Activated T-cell treated with anti-CD3 and anti-CD28 coated beads for 24 hours (primary cell): ENCODE results near the gene SLC15A3.
A peak's percentile ranks its signal among the peaks of the same experiment; 100 is the strongest.

Experiments
- DNase-seq: peaks from one replicate; pipeline ENCODE4 v3.0.0-alpha.2; 2020; ENCODE audit warnings: low read depth

The SLC15A3 gene

GRCh38 chr11:60928563-60929001 lies 23.4 kb downstream of the SLC15A3 start:
- DNase-seq, result no peak

- no peak for DNase-seq
These were observed 24.4 kb downstream of the SLC15A3 start for GRCh38 chr11:60927600-60927999.

DNA sequence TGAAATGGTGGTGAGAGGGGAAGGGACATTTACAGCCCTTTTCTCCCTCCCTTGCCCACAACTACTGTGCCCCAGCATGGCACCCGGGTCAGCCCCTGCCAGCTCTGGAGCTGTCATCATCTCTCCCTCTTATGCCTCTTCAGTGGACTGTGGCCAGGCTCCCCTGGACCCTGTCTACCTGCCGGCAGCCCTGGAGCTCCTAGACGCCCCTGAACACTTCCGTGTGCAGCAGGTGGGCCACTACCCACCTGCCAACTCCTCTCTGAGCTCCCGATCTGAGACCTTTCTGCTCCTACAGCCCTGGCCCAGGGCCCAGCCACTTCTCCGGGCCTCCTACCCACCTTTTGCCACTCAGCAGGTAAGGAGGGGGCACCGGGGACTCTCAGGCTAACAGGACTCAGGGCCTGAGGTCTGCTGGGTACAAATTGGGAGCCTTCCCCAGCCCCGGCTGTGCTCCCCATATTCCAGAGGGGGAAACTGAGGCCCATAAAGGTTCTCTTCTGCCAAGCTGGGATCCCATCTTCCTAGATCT lies 24.8 kb downstream of the SLC15A3 start:
- DNase-seq, result no peak

- DNase-seq, result no peak
These were observed 25.5 kb downstream of the SLC15A3 start for GRCh38 chr11:60926500-60926899.

DNA sequence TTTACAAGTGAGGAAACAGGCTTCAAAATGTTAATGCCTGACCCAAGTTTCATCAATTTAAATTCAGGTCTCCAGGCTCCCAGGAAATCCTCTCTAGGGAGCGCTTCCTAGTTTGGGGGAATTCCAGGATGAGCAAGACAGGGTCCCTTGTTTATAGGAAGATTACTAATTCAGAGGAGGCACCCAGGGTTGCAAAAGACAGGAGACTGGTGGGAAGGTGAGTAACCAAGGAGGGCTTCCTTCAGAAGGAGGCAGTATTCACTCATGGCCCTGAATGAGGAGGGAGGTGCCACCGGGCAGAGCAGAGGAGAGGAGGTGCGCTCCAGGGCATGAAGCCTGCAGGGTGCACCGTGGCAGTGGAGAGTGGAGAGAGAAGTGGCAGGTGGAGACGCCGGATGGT lies 26.1 kb downstream of the SLC15A3 start:
- no peak for DNase-seq

DNA sequence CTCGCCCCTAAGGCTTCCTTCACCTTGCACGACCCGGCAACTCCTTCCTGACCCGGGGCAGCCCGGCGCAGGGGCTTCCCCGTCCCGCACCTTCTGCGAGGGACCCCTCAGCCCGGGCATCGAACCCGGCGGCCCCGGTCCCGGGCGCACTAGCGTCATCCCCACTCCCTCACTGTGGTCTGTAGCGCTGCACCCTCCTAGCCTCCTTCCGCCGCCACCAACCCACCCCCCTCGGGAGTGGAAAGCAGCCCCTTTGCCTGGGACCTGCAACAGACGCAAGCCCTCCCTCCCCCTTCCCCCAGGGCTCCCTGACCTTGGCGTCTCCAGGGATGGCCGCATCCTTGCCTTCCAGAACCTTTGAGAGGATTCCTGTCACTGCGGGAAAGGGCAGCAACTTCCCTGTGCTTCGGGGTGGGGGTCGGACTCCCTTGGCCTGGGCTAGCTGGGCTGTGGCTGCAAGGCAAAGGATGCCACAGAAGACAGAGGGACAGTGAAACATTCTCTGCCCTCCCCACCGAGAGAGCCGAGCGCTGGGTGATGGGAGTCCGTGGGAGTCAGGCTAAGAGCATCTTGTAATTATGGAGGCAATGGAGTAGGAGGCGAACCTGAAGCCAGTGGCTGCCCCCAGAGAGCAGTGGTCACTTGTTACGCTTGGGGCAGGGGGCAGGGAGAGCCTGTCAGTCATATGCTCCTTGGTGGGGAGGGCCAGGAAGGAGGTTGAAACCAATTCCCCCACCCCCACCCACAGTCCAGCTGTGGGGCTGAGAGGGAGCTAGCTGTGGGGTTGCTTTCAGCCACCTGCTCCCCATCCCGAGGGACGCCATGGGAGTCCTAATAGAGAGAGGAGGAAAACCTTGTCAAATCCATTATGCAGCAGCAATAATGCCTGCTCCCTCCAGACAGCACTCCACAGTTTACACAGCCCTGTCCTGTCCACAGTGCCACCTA lies 26.8 kb downstream of the SLC15A3 start:
- DNase-seq, result no peak

DNA sequence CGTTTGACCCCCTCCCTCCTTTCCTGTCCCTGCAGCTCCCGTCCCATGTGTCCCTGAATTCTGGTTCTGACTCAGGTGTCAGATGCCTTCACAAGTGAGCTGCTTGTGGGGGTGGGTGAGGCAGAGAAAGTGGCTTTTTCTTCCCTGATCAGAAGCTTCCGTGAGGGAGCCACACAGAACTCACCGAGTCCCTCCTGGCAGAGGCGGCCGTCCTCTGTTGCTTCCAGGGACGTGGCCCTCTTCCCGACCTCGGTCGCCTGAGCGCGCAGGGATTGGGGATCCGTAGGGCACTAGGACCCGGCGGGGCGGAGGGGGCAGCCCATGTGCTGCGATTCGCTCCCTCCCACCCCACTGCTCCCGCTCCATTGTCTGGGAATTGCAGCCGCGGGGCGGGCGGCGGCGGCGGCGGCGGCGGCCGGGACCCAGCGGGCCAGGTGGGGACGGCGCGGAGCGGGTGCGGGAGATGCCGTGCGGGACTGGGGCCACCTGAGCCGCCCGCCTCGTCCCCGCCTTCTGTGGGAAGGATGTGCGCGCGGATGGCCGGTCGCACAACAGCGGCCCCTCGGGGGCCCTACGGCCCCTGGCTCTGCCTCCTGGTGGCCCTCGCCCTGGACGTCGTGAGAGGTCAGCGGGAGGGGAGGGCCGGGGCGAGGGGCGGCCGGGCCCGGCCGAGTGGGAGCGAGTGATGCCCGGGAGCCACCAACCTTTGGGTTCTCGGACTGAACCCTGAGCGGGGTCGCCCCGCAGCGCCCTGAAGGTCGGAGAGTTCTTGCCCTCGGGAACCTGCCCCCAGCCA lies 27.7 kb downstream of the SLC15A3 start, which contains the start of gene TMEM132A:
TSS of gene TMEM132A (plus strand) at position 351 of the 796 bp plus-strand sequence. CDS start at position 525, 174 bp downstream.
- DNase-seq, result no peak

GRCh38 chr11:60923800-60924109 lies 28.2 kb downstream of the SLC15A3 start:
- no peak for DNase-seq

- no peak for DNase-seq
These were observed 28.6 kb downstream of the SLC15A3 start for GRCh38 chr11:60923326-60923725.

DNA sequence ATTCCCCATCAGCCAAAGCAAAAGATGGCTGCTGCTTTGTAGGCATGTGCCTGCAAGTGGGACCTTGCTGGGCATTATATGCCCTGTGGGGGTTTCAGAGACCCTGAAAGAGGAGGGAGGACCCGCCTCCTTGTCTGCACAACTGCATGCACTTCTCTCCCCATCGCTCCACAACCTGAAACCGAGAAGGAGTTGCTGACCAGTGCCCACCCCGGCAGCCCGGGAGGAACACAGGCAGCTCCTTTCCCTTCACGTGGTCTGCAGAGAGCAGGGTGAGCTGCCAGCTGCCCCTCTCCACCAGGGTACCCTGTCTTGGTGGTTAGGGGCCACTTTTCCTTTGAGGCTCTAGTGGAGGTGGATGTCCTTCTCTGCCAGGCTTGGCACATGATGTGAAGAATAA lies 29.1 kb downstream of the SLC15A3 start:
- DNase-seq, result no peak

- DNase-seq, result no peak
These were observed 30.1 kb downstream of the SLC15A3 start for GRCh38 chr11:60921777-60922335.

DNA sequence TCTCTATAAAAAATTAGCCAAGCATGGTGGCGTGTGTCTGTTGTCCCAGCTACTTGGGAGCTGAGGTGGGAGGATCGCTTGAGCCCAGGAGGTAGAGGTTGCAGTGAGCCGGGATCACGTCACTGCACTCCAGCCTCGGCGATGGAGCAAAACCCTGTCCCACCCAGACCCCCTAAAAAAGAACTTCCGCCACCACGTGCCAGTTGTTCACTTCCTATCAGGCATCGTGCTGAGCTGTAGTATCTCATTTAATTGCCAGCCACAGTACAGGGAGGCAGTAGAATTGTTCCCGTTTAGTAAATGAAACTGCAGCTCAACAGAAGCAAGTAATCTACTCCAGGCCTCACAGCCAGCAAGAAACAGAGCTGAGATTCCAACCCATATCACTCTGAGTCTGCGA lies 30.7 kb downstream of the SLC15A3 start:
- DNase-seq, result no peak

GRCh38 chr11:60919956-60920355 lies 32.0 kb downstream of the SLC15A3 start:
- DNase-seq, result no peak

DNA sequence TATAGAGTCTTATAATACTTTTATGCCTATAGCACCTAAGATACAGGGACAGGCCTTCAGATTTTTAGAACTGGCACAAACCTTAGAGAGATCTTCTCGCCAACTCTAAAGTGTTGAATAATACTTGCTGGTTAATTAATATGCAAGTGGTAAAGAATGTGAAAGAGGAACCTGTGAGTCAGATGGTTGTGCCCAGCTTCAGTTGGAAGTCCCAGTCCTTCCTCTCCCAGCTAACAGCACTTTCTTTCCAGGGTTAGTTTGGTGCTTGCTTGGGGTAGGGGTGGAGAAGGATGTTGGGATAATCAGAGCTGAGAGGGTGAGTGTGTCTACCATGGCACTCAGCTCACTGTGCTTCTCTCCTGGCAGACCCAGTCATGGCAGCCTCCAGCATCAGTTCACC lies 32.7 kb downstream of the SLC15A3 start:
- no peak for DNase-seq

GRCh38 chr11:60918939-60919265 lies 33.1 kb downstream of the SLC15A3 start:
- no peak for DNase-seq

- no peak for DNase-seq
These were observed 33.6 kb downstream of the SLC15A3 start for GRCh38 chr11:60918251-60918938.

DNA sequence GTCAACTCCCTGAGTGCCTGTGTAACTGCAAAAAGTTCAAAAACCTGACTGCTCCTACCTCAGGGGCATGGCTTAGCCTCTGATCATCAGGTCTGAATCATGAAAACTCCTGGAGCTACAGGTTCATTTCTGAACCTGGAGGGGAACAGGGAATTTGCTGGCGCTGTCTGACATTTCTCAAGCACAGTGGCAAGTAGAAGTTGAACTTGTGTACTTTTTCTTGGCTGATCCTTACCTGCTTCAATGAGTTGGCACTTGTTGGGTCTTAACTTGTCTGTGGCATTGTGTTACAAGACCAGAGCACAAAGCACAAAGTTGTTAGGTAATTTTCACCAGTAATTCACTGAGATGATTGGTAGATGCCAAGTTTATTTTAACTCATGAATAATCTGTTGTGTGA lies 34.7 kb downstream of the SLC15A3 start:
- no peak for DNase-seq

GRCh38 chr11:60916669-60917206 lies 35.2 kb downstream of the SLC15A3 start:
- DNase-seq, result no peak

DNA sequence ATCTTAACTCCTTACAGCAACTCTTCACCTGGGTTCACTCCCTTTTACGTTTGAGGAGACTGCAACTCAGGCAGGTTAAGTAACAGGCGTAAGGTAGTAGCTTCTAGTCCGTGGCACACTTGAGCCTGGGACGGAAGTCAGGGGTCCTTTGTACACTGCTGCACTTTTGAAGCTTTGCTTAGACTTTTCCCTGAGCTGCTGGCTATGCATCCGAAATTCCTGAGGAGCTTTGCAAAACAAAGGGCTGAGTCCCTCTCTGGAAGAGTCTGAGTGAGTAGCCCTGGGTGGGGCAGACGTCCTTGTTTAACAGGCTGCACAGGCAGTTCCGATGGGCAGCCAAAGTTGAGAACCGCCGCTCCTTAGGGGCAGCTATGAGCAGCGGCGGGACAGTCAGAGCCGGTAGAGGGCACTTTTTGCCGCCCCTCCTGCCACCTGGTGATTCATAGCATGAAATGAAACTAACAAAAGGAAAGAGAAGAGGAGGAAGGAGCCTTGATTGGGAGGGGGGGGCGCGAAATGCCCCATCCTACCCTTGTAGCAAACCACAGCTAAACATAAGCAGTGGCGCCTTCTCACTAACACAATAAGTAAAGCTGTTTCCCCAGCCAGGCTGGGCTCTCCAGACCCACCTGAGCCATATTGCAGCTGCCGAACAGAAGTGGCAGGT lies 36.6 kb downstream of the SLC15A3 start:
- DNase-seq, result peak; percentile 63

GRCh38 chr11:60914633-60915247 lies 37.2 kb downstream of the SLC15A3 start:
- DNase-seq, result peak; percentile 23
